CD14-positive monocyte (primary cell): ENCODE results near the gene TBC1D9B. TPM values are rescaled to one million over a fixed set of nuclear protein-coding genes. Genes with fewer than 3 reads are reported as not detected.
A peak's percentile ranks its signal among the peaks of the same experiment; 100 is the strongest.

ENCODE experiments used
- DNase-seq, 3 donors: peaks; one replicate each; pipeline ENCODE4 v3.0.0-alpha.2; 2011 to 2022
- H2AFZ ChIP-seq: 2 replicates; pipeline ENCODE4 v1.6.0; 2012; ENCODE audit warnings: mild to moderate bottlenecking, low read depth, low read length, inconsistent platforms; ENCODE audit not compliant: insufficient read depth, poor library complexity, severe bottlenecking
- H3K27ac ChIP-seq, 2 donors: 1 replicate in 1 of 2; 2 replicates in 1 of 2; pipeline ENCODE4 v1.5.1; 2012 to 2013; ENCODE audit warnings: low read length in 2 of 2, control low read depth in 1 of 2, inconsistent platforms in 1 of 2, low read depth in 1 of 2, mild to moderate bottlenecking in 1 of 2
- H3K27me3 ChIP-seq, 2 donors: one replicate each; pipeline versions ENCODE4 v1.6.0 to v1.6.1; 2011 to 2013; ENCODE audit warnings: low read length in 2 of 2; ENCODE audit not compliant: control insufficient read depth in 2 of 2, insufficient read depth in 2 of 2
- H3K36me3 ChIP-seq, 2 donors: replicated peaks in 1 of 2; 1 replicate in 1 of 2; 2 replicates in 1 of 2; pipeline versions ENCODE4 v1.5.1 to v1.6.1; 2012 to 2013; ENCODE audit warnings: low read length in 2 of 2, control low read depth in 1 of 2, inconsistent platforms in 1 of 2, mild to moderate bottlenecking in 1 of 2; ENCODE audit not compliant: insufficient read depth in 2 of 2, control insufficient read depth in 1 of 2
- H3K4me1 ChIP-seq, 2 donors: 1 replicate in 1 of 2; 2 replicates in 1 of 2; pipeline versions ENCODE4 v1.5.1 to v1.6.1; 2012 to 2013; ENCODE audit warnings: low read length in 2 of 2, control low read depth in 1 of 2, inconsistent platforms in 1 of 2, mild to moderate bottlenecking in 1 of 2, moderate library complexity in 1 of 2; ENCODE audit not compliant: insufficient read depth in 2 of 2, control insufficient read depth in 1 of 2
- H3K4me2 ChIP-seq: replicated peaks from 2 replicates; pipeline ENCODE3; 2012; ENCODE audit warnings: low read length, moderate library complexity, mild to moderate bottlenecking; ENCODE audit not compliant: poor library complexity, severe bottlenecking; ENCODE audit errors: extremely low read depth
- H3K4me3 ChIP-seq, 3 experiments: fragments of 200-600 bp in 1 of 3; sonication (generic) in 1 of 3; replicated peaks in 1 of 3; 1 replicate in 2 of 3; 2 replicates in 1 of 3; pipeline ENCODE4 v1.5.1; 2011 to 2013; ENCODE audit warnings: low read length in 3 of 3, mild to moderate bottlenecking in 3 of 3, control low read depth in 2 of 3, low read depth in 2 of 3, inconsistent platforms in 1 of 3, moderate library complexity in 1 of 3
- H3K79me2 ChIP-seq: 2 replicates; pipeline ENCODE4 v1.6.0; 2012; ENCODE audit warnings: mild to moderate bottlenecking, control low read depth, inconsistent platforms, low read length, moderate library complexity; ENCODE audit not compliant: insufficient read depth
- H3K9ac ChIP-seq: 2 replicates; pipeline ENCODE4 v1.6.0; 2017; ENCODE audit warnings: low read length, mild to moderate bottlenecking; ENCODE audit not compliant: insufficient read depth, poor library complexity, severe bottlenecking
- H3K9me3 ChIP-seq, 2 donors: replicated peaks in 1 of 2; 1 replicate in 1 of 2; 2 replicates in 1 of 2; pipeline versions ENCODE4 v1.5.1 to v1.6.1; 2012 to 2013; ENCODE audit warnings: low read length in 2 of 2, control low read depth in 1 of 2; ENCODE audit not compliant: control insufficient read depth in 1 of 2, insufficient read depth in 1 of 2
- H4K20me1 ChIP-seq: 2 replicates; pipeline ENCODE4 v1.6.0; 2012; ENCODE audit warnings: mild to moderate bottlenecking, low read length, control low read depth, moderate library complexity; ENCODE audit not compliant: insufficient read depth
- H3K27ac Mint-ChIP-seq, 7 donors: one replicate each; pipeline ENCODE4 v1.8.0; 2020; ENCODE audit warnings: mild to moderate bottlenecking in 7 of 7, mixed read lengths in 7 of 7, moderate library complexity in 6 of 7, inconsistent platforms in 2 of 7
- H3K27me3 Mint-ChIP-seq, 3 donors: one replicate each; pipeline ENCODE4 v1.8.0; 2021 to 2022; ENCODE audit warnings: low read depth in 3 of 3, mild to moderate bottlenecking in 3 of 3, mixed read lengths in 3 of 3, moderate library complexity in 3 of 3, inconsistent platforms in 1 of 3
- H3K36me3 Mint-ChIP-seq, 2 donors: one replicate each; pipeline ENCODE4 v1.8.0; 2020; ENCODE audit warnings: mixed read lengths in 2 of 2, inconsistent platforms in 1 of 2, mild to moderate bottlenecking in 1 of 2
- H3K4me1 Mint-ChIP-seq: one replicate; pipeline ENCODE4 v1.8.0; 2020; ENCODE audit warnings: mild to moderate bottlenecking, mixed read lengths
- H3K4me3 Mint-ChIP-seq, 2 donors: one replicate each; pipeline ENCODE4 v1.8.0; 2020; ENCODE audit warnings: mild to moderate bottlenecking in 2 of 2, mixed read lengths in 2 of 2, moderate library complexity in 1 of 2
- H3K9me3 Mint-ChIP-seq, 7 donors: one replicate each; pipeline ENCODE4 v1.8.0; 2020 to 2022; ENCODE audit warnings: mixed read lengths in 7 of 7, mild to moderate bottlenecking in 6 of 7, moderate library complexity in 6 of 7, inconsistent platforms in 2 of 7
- WGBS: methylation state at CpG from one replicate; pipeline ENCODE4 v1.1.5; 2013; ENCODE audit warnings: missing lambda C conversion rate; ENCODE audit not compliant: insufficient coverage; 5-methylcytosine and 5-hydroxymethylcytosine counted together
- intact Hi-C, 2 donors: fragments of 100-400 bp; cut with micrococcal nuclease; formaldehyde crosslinking; loops; one replicate each; pipeline versions ENCODE4 v1.15.0 to v1.15.1; 2023
- polyA plus RNA-seq, 3 donors: library from polyadenylated mRNA; depleted of rRNA in 1 of 3; unstranded in 2 of 3; stranded (reverse) in 1 of 3; fragments of 300-500 nt in 2 of 3; fragments of >200 nt in 1 of 3; fragmentation: Illumina TruSeq in 2 of 3; gene quantifications; 1 replicate in 2 of 3; 2 replicates in 1 of 3; pipeline ENCODE4 v1.2.3, GENCODE V29; 2012 to 2021
- TF ChIP-seq, protein P1 (sequence below): fragments of 200-600 bp; IDR thresholded peaks from one replicate; pipeline ENCODE4 v1.8.0; 2022; ENCODE audit warnings: antibody characterized with exemption, mild to moderate bottlenecking

Gene TBC1D9B
- polyA plus RNA-seq, 3 donors = 13.4 to 116 (median 26.3) TPM

DNA sequence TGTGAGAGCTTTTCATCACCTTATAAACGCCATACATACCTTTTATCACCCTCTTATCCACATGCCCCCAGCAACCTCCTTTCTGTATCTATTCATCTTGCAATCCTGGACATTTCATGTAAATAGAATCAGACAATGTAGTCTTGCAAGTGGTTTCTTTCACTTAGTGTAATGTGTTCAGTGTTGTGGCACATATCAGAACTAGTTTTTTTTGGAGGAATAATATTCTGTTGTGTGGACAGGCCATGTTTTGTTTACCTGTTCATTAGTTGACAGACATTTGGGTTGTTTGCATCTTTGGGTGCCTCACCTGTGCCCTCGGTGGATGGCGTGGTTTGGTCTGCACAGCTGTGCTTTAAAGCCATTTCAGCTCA is 85.7 kb downstream of the TBC1D9B start:
- Histone ChIP-seq H3K9ac (peak overlapping the region; percentile 100), H3K27me3 (no peaks in the 10 kb centered on the region), H3K79me2 (peaks cover 59% of the 10 kb centered on the region), H3K4me2 (peak overlapping the region; percentile 96), H3K36me3 (peaks cover 46 to 48% of the 10 kb centered on the region in 2 donors), H4K20me1 (peaks cover 63% of the 10 kb centered on the region), H3K4me1 (peaks cover 52 to 68% of the 10 kb centered on the region in 2 donors), H2AFZ (no peak overlapping the region), H3K4me3 (peak overlapping the region; percentile 87 to 99 (median 87)), H3K27ac (peak overlapping the region in 1 of 2 donors; percentile 98), H3K9me3 (no peaks in the 10 kb centered on the region)
- 79% methylated on average over 2 of the region's 3 CpGs for WGBS
- DNase-seq = no peak
- H3K4me1 Mint-ChIP-seq = peaks cover 68% of the 10 kb centered on the region
- peaks cover 0 to 3% (median 0%) of the 10 kb centered on the region in 7 donors for H3K9me3 Mint-ChIP-seq
- peaks cover 6 to 9% (median 7%) of the 10 kb centered on the region in 3 donors for H3K27me3 Mint-ChIP-seq
- peaks cover 49 to 53% of the 10 kb centered on the region in 2 donors for H3K36me3 Mint-ChIP-seq
- H3K4me3 Mint-ChIP-seq = peak overlapping the region; percentile 93 to 94
- H3K27ac Mint-ChIP-seq = peak overlapping the region; percentile 96 to 99 (median 98)
- TF ChIP-seq, protein P1, sequence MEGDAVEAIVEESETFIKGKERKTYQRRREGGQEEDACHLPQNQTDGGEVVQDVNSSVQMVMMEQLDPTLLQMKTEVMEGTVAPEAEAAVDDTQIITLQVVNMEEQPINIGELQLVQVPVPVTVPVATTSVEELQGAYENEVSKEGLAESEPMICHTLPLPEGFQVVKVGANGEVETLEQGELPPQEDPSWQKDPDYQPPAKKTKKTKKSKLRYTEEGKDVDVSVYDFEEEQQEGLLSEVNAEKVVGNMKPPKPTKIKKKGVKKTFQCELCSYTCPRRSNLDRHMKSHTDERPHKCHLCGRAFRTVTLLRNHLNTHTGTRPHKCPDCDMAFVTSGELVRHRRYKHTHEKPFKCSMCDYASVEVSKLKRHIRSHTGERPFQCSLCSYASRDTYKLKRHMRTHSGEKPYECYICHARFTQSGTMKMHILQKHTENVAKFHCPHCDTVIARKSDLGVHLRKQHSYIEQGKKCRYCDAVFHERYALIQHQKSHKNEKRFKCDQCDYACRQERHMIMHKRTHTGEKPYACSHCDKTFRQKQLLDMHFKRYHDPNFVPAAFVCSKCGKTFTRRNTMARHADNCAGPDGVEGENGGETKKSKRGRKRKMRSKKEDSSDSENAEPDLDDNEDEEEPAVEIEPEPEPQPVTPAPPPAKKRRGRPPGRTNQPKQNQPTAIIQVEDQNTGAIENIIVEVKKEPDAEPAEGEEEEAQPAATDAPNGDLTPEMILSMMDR = no peak
- intact Hi-C loops = loop anchor here in 1 of 2 donors (10.0 kb wide), 2 partner anchors 153 to 197 kb away; partner anchors contain the start of gene HNRNPH1

DNA sequence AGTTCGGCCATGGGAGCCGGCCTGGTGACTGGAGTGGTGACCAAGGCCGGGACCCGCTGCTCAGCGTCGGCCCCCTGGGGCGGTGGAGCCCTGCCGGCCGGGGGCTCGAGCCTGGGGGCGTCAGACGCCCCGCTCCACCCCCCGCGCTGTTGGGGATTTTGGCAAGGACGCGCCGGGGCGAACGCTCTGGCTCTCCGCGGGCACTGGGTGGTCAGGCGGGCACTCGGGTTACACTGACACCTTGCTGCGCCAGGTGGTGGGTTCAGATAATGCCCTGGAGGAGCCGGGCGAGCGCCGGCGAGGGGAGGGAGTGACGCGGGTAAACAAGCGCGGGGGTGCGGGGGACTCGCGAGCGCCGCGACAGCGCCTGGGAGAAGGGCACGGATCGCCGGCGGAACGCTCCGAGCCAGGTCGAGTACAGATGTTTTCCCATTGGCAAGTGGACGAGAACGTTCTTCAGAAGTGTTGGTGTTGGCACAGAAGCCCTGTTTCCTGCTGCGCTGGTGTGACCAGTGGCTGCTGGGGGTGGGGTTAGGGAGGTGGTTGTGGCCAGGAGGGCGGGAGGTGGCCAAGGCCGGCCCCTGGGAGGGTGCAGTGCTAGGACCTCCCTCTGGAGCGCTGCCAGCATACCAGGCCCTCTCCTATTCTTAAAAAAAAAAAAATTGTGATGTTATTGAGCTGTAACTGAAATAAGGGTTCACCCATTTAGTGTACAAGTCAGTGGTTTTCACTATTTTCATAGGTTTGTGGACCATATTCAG is 86.2 kb downstream of the TBC1D9B start:
- Mint-ChIP-seq H3K9me3 (peaks cover 0 to 3% (median 0%) of the 10 kb centered on the region in 7 donors), H3K27ac (peak overlapping the region; percentile 96 to 99 (median 98)), H3K4me1 (peaks cover 63% of the 10 kb centered on the region), H3K4me3 (peak overlapping the region; percentile 93 to 94), H3K27me3 (peaks cover 6 to 12% (median 9%) of the 10 kb centered on the region in 3 donors), H3K36me3 (peaks cover 43 to 48% of the 10 kb centered on the region in 2 donors)
- Histone ChIP-seq H3K4me3 (peak overlapping the region; percentile 87 to 99 (median 87)), H3K9ac (peak overlapping the region; percentile 100), H3K4me1 (peaks cover 49 to 68% of the 10 kb centered on the region in 2 donors), H2AFZ (peak overlapping the region; percentile 41), H3K27me3 (no peaks in the 10 kb centered on the region), H4K20me1 (peaks cover 57% of the 10 kb centered on the region), H3K9me3 (no peaks in the 10 kb centered on the region), H3K27ac (peak overlapping the region; percentile 90 to 98), H3K36me3 (peaks cover 41 to 42% of the 10 kb centered on the region in 2 donors), H3K79me2 (peaks cover 59% of the 10 kb centered on the region), H3K4me2 (peak overlapping the region; percentile 96)
- TF ChIP-seq, protein P1 = peak; percentile 22
- intact Hi-C loops = loop anchor here (2.0 to 10.0 kb wide), 4 partner anchors 15 to 197 kb away; partner anchors contain the start of genes HNRNPH1 (in 1 of the 2) and MGAT4B (in 1 of the 2)
- DNase-seq = peak; percentile 79 to 90 (median 86)
- under 1% methylated on average over 50 of the region's 54 CpGs for WGBS
